Chondrocyte (in vitro differentiated cells): ENCODE results near the gene ABCG4. TPM values are rescaled to one million over a fixed set of nuclear protein-coding genes. Genes with fewer than 3 reads are reported as not detected.

Experiments used
- DNase-seq: peaks from one replicate; pipeline ENCODE4 v3.0.0; 2021; ENCODE audit warnings: mixed read lengths, low spot score
- H3K27ac Mint-ChIP-seq: one replicate; pipeline ENCODE4 v1.8.0; 2021; ENCODE audit warnings: mild to moderate bottlenecking, moderate library complexity, mixed read lengths; ENCODE audit not compliant: unreplicated experiment
- H3K27me3 Mint-ChIP-seq: 2 replicates; pipeline ENCODE4 v1.8.0; 2021; ENCODE audit warnings: low read depth, mixed read lengths
- H3K36me3 Mint-ChIP-seq: 2 replicates; pipeline ENCODE4 v1.8.0; 2021; ENCODE audit warnings: low read depth, mixed read lengths
- H3K4me1 Mint-ChIP-seq: 2 replicates; pipeline ENCODE4 v1.8.0; 2021; ENCODE audit warnings: low read depth, mild to moderate bottlenecking, mixed read lengths
- H3K4me3 Mint-ChIP-seq: one replicate; pipeline ENCODE4 v1.8.0; 2021; ENCODE audit warnings: mild to moderate bottlenecking, moderate library complexity, mixed read lengths; ENCODE audit not compliant: unreplicated experiment
- H3K9me3 Mint-ChIP-seq: 2 replicates; pipeline ENCODE4 v1.8.0; 2021; ENCODE audit warnings: low read depth, mixed read lengths
- CTCF ChIP-seq: fragments of 200-600 bp; sonication (generic); IDR thresholded peaks from 2 replicates; pipeline ENCODE4 v1.5.0; 2021; ENCODE audit warnings: antibody characterized with exemption, mild to moderate bottlenecking, moderate library complexity
- total RNA-seq: library from RNA; stranded (reverse); gene quantifications from 3 replicates; pipeline ENCODE4 v1.2.1, GENCODE V29; 2021

Gene ABCG4
- total RNA-seq, 1 donor from 2014 or later: 2.0 TPM

- H3K4me1 Mint-ChIP-seq: peaks cover 19% of the 10 kb centered on the region
- TF ChIP-seq CTCF: peak; percentile 89
- H3K36me3 Mint-ChIP-seq: no peaks in the 10 kb centered on the region
- no peaks in the 10 kb centered on the region for H3K9me3 Mint-ChIP-seq
- H3K4me3 Mint-ChIP-seq: peak within 1 kb of the TSS; percentile 78
- no peaks in the 10 kb centered on the region for H3K27me3 Mint-ChIP-seq
- no peak for DNase-seq
- peak within 1 kb of the TSS; percentile 74 for H3K27ac Mint-ChIP-seq
Measured at GRCh38 chr11:119168471-119169281, 19.8 kb downstream of the ABCG4 start, which contains the start of gene NLRX1. Gene NLRX1 (plus strand): TSS chr11:119168725. CDS start chr11:119171404, 2,679 bp downstream.

- no peaks in the 10 kb centered on the region for H3K9me3 Mint-ChIP-seq
- no peak for TF ChIP-seq CTCF
- H3K36me3 Mint-ChIP-seq: no peaks in the 10 kb centered on the region
- no peaks in the 10 kb centered on the region for H3K27me3 Mint-ChIP-seq
- no peak for DNase-seq
- peaks cover 19% of the 10 kb centered on the region for H3K4me1 Mint-ChIP-seq
- peak overlapping the region; percentile 74 for H3K27ac Mint-ChIP-seq
- H3K4me3 Mint-ChIP-seq: peak overlapping the region; percentile 78
Measured at GRCh38 chr11:119169282-119169719, 20.4 kb downstream of the ABCG4 start.

GRCh38 chr11:119172513-119172912, 23.7 kb downstream of the ABCG4 start:
- Mint-ChIP-seq H3K9me3 (no peaks in the 10 kb centered on the region), H3K27me3 (no peaks in the 10 kb centered on the region), H3K4me1 (peaks cover 14% of the 10 kb centered on the region), H3K27ac (no peak overlapping the region), H3K36me3 (peaks cover 2% of the 10 kb centered on the region), H3K4me3 (no peak overlapping the region)
- no peak for TF ChIP-seq CTCF
- no peak for DNase-seq

- H3K27me3 Mint-ChIP-seq: no peaks in the 10 kb centered on the region
- no peak for DNase-seq
- H3K27ac Mint-ChIP-seq: no peak overlapping the region
- peaks cover 2% of the 10 kb centered on the region for H3K36me3 Mint-ChIP-seq
- H3K4me3 Mint-ChIP-seq: no peak overlapping the region
- H3K4me1 Mint-ChIP-seq: peaks cover 22% of the 10 kb centered on the region
- TF ChIP-seq CTCF: no peak
- H3K9me3 Mint-ChIP-seq: no peaks in the 10 kb centered on the region
Measured at GRCh38 chr11:119173453-119173852, 24.6 kb downstream of the ABCG4 start.

- Mint-ChIP-seq H3K4me1 (peaks cover 12% of the 10 kb centered on the region), H3K4me3 (no peak overlapping the region), H3K27me3 (no peaks in the 10 kb centered on the region), H3K9me3 (no peaks in the 10 kb centered on the region), H3K27ac (peak overlapping the region; percentile 69), H3K36me3 (peaks cover 7% of the 10 kb centered on the region)
- TF ChIP-seq CTCF: no peak
- DNase-seq: no peak
Measured at GRCh38 chr11:119175493-119176077, 26.7 kb downstream of the ABCG4 start.
